Amygdala (tissue), 56 donors: ENCODE results near the gene C1orf167.

Experiments used
- DNase-seq, 56 donors: peaks; one replicate each; lab custom pipeline; 2025; lab: John Stamatoyannopoulos, UW

Gene C1orf167

GRCh38 chr1:11757047-11757446, 4.9 kb upstream of the C1orf167 start:
- no peak for DNase-seq

GRCh38 chr1:11759791-11760190, 2.2 kb upstream of the C1orf167 start:
- DNase-seq, result no peak

- no peak for DNase-seq
Measured at GRCh38 chr1:11761285-11761684, 708 bp upstream of the C1orf167 start.

GRCh38 chr1:11764115-11764514, 2.1 kb downstream of the C1orf167 start:
- DNase-seq, result no peak

- DNase-seq, result no peak
Measured at GRCh38 chr1:11764519-11764918, 2.5 kb downstream of the C1orf167 start.

- DNase-seq, result no peak
Measured at GRCh38 chr1:11765661-11766428, 3.9 kb downstream of the C1orf167 start.

- DNase-seq, result no peak
Measured at GRCh38 chr1:11766429-11766776, 4.4 kb downstream of the C1orf167 start.

GRCh38 chr1:11767922-11768704, 6.1 kb downstream of the C1orf167 start:
- DNase-seq, result no peak

GRCh38 chr1:11768821-11769220, 6.8 kb downstream of the C1orf167 start:
- DNase-seq, result no peak

GRCh38 chr1:11769274-11769673, 7.3 kb downstream of the C1orf167 start:
- no peak for DNase-seq

GRCh38 chr1:11770011-11770410, 8.0 kb downstream of the C1orf167 start:
- DNase-seq, result no peak

GRCh38 chr1:11771481-11772043, 9.6 kb downstream of the C1orf167 start:
- DNase-seq, result no peak

GRCh38 chr1:11772458-11772857, 10.5 kb downstream of the C1orf167 start:
- no peak for DNase-seq

GRCh38 chr1:11774753-11775152, 12.8 kb downstream of the C1orf167 start:
- no peak for DNase-seq

GRCh38 chr1:11777658-11778322, 15.8 kb downstream of the C1orf167 start:
- DNase-seq, result no peak

GRCh38 chr1:11778336-11778735, 16.3 kb downstream of the C1orf167 start:
- DNase-seq, result no peak

- no peak for DNase-seq
Measured at GRCh38 chr1:11778844-11779623, 17.0 kb downstream of the C1orf167 start.

GRCh38 chr1:11779715-11780379, 17.9 kb downstream of the C1orf167 start:
- no peak for DNase-seq

GRCh38 chr1:11780380-11781147, 18.6 kb downstream of the C1orf167 start:
- no peak for DNase-seq
